ENCODE data around the gene ETV4. TPM values are rescaled to one million over a fixed set of nuclear protein-coding genes. Genes with fewer than 3 reads are reported as not detected.

ETV4 gene
- total RNA-seq, 2 experiments from 2014 or later = not detected

- no peaks in the 10 kb centered on the region for H3K36me3 ChIP-seq (ENCODE audit: insufficient read depth, low read length)
- no TSS peak for BruUV-seq (replicated peaks)
- no peaks in the 10 kb centered on the region for H3K9me2 ChIP-seq (ENCODE audit: insufficient read depth, low read length)
- no peak for TF ChIP-seq CTCF (conservative IDR thresholded peaks at IDR 0.05; ENCODE audit: low read length)
- H3K79me2 ChIP-seq (ENCODE audit: insufficient read depth, low read depth, low read length) = no peaks in the 10 kb centered on the region
- POLR2A ChIA-PET = interaction anchor here (0.5 kb wide), 1 partner anchor 1510 kb away, joined by 3 read pairs; no protein-coding TSS in a partner anchor
- intact Hi-C loops (cut with micrococcal nuclease; ENCODE audit: unreplicated experiment) = no loop called here
- no peak for DNase-seq (ENCODE audit: low spot score)
- no peak overlapping the region for H3K4me2 ChIP-seq (ENCODE audit: low read length)
- no peak overlapping the region for H3K4me3 ChIP-seq (ENCODE audit: low read depth, low read length, poor library complexity, severe bottlenecking)
- CTCF ChIA-PET (ENCODE audit: unreplicated experiment) = no interaction called here
- no peak overlapping the region for H3K27ac ChIP-seq (ENCODE audit: low read depth, low read length, poor library complexity, severe bottlenecking)
- no peaks in the 10 kb centered on the region for H4K20me1 ChIP-seq (ENCODE audit: insufficient read depth, low read length)
- H3K9me3 ChIP-seq (ENCODE audit: low read length) = no peaks in the 10 kb centered on the region
- no peak overlapping the region for H2AFZ ChIP-seq (ENCODE audit: low read length)
- no peaks in the 10 kb centered on the region for H3K4me1 ChIP-seq (ENCODE audit: insufficient read depth, low read length, poor library complexity, severe bottlenecking)
Observed at GRCh38 chr17:43553573-43553972, 7.4 kb upstream of the ETV4 start.

GRCh38 chr17:43552229-43552837 is 6.2 kb upstream of the ETV4 start:
- no TSS peak for BruUV-seq (replicated peaks)
- H3K4me3 ChIP-seq (ENCODE audit: low read depth, low read length, poor library complexity, severe bottlenecking) = no peak overlapping the region

DNA sequence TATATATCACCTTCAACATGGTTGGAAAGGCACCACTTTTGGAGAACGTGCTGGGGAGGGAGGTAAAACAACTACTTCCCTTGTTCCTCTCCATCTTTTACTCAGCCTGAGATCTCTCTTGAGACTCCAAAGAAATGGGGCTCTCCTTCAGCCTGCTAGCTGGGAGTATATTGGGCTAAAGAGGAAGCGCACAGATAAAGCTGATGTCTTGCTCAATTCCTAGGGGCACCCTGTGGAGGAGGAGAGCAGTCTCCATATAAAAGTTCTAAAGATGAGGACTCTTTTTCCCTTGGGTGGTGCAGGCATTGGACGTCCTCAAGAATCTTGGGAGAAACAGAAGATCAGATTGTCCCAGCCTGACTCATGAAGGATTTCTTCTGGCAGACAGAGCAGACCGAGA is 4.6 kb upstream of the ETV4 start:
- TF ChIP-seq CTCF (conservative IDR thresholded peaks at IDR 0.05; ENCODE audit: low read length) = no peak
- no peak for TF ChIP-seq EZH2phosphoT487 (IDR thresholded peaks at IDR 0.05; ENCODE audit: borderline replicate concordance, low read depth, low read length)
- Histone ChIP-seq H3K79me2 (ENCODE audit: insufficient read depth, low read depth, low read length) (no peaks in the 10 kb centered on the region), H2AFZ (ENCODE audit: low read length) (no peak overlapping the region), H3K9me2 (ENCODE audit: insufficient read depth, low read length) (no peaks in the 10 kb centered on the region), H4K20me1 (ENCODE audit: insufficient read depth, low read length) (no peaks in the 10 kb centered on the region), H3K4me3 (ENCODE audit: low read depth, low read length, poor library complexity, severe bottlenecking) (no peak overlapping the region), H3K27ac (ENCODE audit: low read depth, low read length, poor library complexity, severe bottlenecking) (no peak overlapping the region), H3K36me3 (ENCODE audit: insufficient read depth, low read length) (no peaks in the 10 kb centered on the region), H3K9me3 (ENCODE audit: low read length) (no peaks in the 10 kb centered on the region), H3K4me2 (ENCODE audit: low read length) (no peak overlapping the region), H3K4me1 (ENCODE audit: insufficient read depth, low read length, poor library complexity, severe bottlenecking) (peaks cover 5% of the 10 kb centered on the region)
- ChIA-PET POLR2A (no interaction called here), CTCF (ENCODE audit: unreplicated experiment) (no interaction called here)
- no peak for DNase-seq (ENCODE audit: low spot score)
- no TSS peak for BruUV-seq (replicated peaks)
- intact Hi-C loops (cut with micrococcal nuclease; ENCODE audit: unreplicated experiment) = no loop called here

More at GRCh38 chr17:43552229-43552837, 6.2 kb upstream of the ETV4 start:
- intact Hi-C loops (cut with micrococcal nuclease; ENCODE audit: unreplicated experiment) = no loop called here
- ChIA-PET POLR2A (no interaction called here), CTCF (ENCODE audit: unreplicated experiment) (no interaction called here)
- Histone ChIP-seq H2AFZ (ENCODE audit: low read length) (no peak overlapping the region), H3K79me2 (ENCODE audit: insufficient read depth, low read depth, low read length) (no peaks in the 10 kb centered on the region), H3K9me3 (ENCODE audit: low read length) (no peaks in the 10 kb centered on the region), H3K36me3 (ENCODE audit: insufficient read depth, low read length) (no peaks in the 10 kb centered on the region), H3K4me2 (ENCODE audit: low read length) (no peak overlapping the region), H3K4me1 (ENCODE audit: insufficient read depth, low read length, poor library complexity, severe bottlenecking) (no peaks in the 10 kb centered on the region), H4K20me1 (ENCODE audit: insufficient read depth, low read length) (no peaks in the 10 kb centered on the region), H3K9me2 (ENCODE audit: insufficient read depth, low read length) (no peaks in the 10 kb centered on the region), H3K27ac (ENCODE audit: low read depth, low read length, poor library complexity, severe bottlenecking) (no peak overlapping the region)
- no peak for DNase-seq (ENCODE audit: low spot score)
- TF ChIP-seq CTCF (conservative IDR thresholded peaks at IDR 0.05; ENCODE audit: low read length) = no peak
- no peak for TF ChIP-seq EZH2phosphoT487 (IDR thresholded peaks at IDR 0.05; ENCODE audit: borderline replicate concordance, low read depth, low read length)
